CD4-positive, alpha-beta memory T cell (primary cell): ENCODE results near the gene ANO6. TPM values are rescaled to one million over a fixed set of nuclear protein-coding genes. Genes with fewer than 3 reads are reported as not detected.
"Not testable (repeated sequence)": the region's sequence is repeated elsewhere in the genome, so short reads cannot be mapped to it uniquely, and the experiment has no call there.

Experiments used
- CTCF ChIA-PET: fragments of 350-600 bp; sonication (Branson Sonifier 250); formaldehyde crosslinking; loops from one replicate; lab custom pipeline; 2021; ENCODE audit warnings: inconsistent platforms; ENCODE audit not compliant: partially characterized antibody; lab: Charles Lee
- POLR2A ChIA-PET: fragments of 350-600 bp; sonication (Branson Sonifier 250); formaldehyde crosslinking; loops from one replicate; lab custom pipeline; 2021; ENCODE audit not compliant: partially characterized antibody; lab: Charles Lee
- DNase-seq, 5 donors: peaks; one replicate each; pipeline versions ENCODE4 v3.0.0 to v3.0.0-alpha.2; 2020 to 2022; ENCODE audit warnings: mixed read lengths in 1 of 5
- H3K27ac ChIP-seq: one replicate; pipeline ENCODE4 v1.7.0; 2013; ENCODE audit warnings: low read depth, low read length
- H3K27me3 ChIP-seq: 2 replicates; pipeline ENCODE4 v1.7.0; 2013; ENCODE audit warnings: mild to moderate bottlenecking, low read length, moderate library complexity; ENCODE audit not compliant: insufficient read depth
- H3K36me3 ChIP-seq: 2 replicates; pipeline ENCODE4 v1.7.0; 2013; ENCODE audit warnings: mild to moderate bottlenecking, low read length, moderate library complexity; ENCODE audit not compliant: insufficient read depth
- H3K4me1 ChIP-seq: 2 replicates; pipeline ENCODE4 v1.7.0; 2013; ENCODE audit warnings: mild to moderate bottlenecking, low read length, moderate library complexity; ENCODE audit not compliant: insufficient read depth
- H3K4me3 ChIP-seq, 2 donors: one replicate each; pipeline ENCODE4 v1.7.0; 2013; ENCODE audit warnings: low read length in 2 of 2, mild to moderate bottlenecking in 1 of 2
- H3K9me3 ChIP-seq, 2 donors: one replicate each; pipeline ENCODE4 v1.7.0; 2013; ENCODE audit warnings: low read length in 2 of 2, control low read depth in 1 of 2; ENCODE audit not compliant: control insufficient read depth in 1 of 2
- H3K27ac Mint-ChIP-seq, 7 donors: one replicate each; pipeline ENCODE4 v1.8.0; 2020 to 2021; ENCODE audit warnings: mixed read lengths in 7 of 7, mild to moderate bottlenecking in 6 of 7, inconsistent platforms in 3 of 7, moderate library complexity in 3 of 7
- H3K27me3 Mint-ChIP-seq, 2 donors: one replicate each; pipeline ENCODE4 v1.8.0; 2020 to 2021; ENCODE audit warnings: mixed read lengths in 2 of 2
- H3K36me3 Mint-ChIP-seq, 2 donors: one replicate each; pipeline ENCODE4 v1.8.0; 2020 to 2021; ENCODE audit warnings: mixed read lengths in 2 of 2, inconsistent platforms in 1 of 2, mild to moderate bottlenecking in 1 of 2
- H3K4me1 Mint-ChIP-seq, 4 donors: one replicate each; pipeline ENCODE4 v1.8.0; 2020 to 2021; ENCODE audit warnings: mixed read lengths in 4 of 4, mild to moderate bottlenecking in 1 of 4
- H3K4me3 Mint-ChIP-seq, 8 donors: one replicate each; pipeline ENCODE4 v1.8.0; 2020 to 2021; ENCODE audit warnings: mixed read lengths in 8 of 8, mild to moderate bottlenecking in 7 of 8, moderate library complexity in 6 of 8, inconsistent platforms in 3 of 8
- H3K9me3 Mint-ChIP-seq, 8 donors: one replicate each; pipeline ENCODE4 v1.8.0; 2020 to 2021; ENCODE audit warnings: mixed read lengths in 8 of 8, mild to moderate bottlenecking in 5 of 8, inconsistent platforms in 3 of 8, moderate library complexity in 1 of 8
- intact Hi-C: fragments of 100-400 bp; cut with micrococcal nuclease; formaldehyde crosslinking; loops from one replicate; pipeline ENCODE4 v1.15.1; 2023
- polyA plus RNA-seq, 2 donors: library from polyadenylated mRNA; unstranded; fragments of 300-500 nt; fragmentation: Illumina TruSeq; gene quantifications; one replicate each; pipeline ENCODE4 v1.2.3, GENCODE V29; 2021
- total RNA-seq, 2 experiments: library from RNA; stranded (reverse); gene quantifications; one replicate each; pipeline ENCODE4 v1.2.3, GENCODE V29; 2021

The ANO6 gene
- total and polyA plus RNA-seq, 4 experiments from 2014 or later, result 25.3 to 36.5 (median 31.0) TPM

- ChIA-PET CTCF (no interaction called here), POLR2A (no interaction called here)
- peak overlapping the region in 1 of 8 donors; percentile 34 for H3K4me3 Mint-ChIP-seq
- intact Hi-C loops, result no loop called here
- no peaks in the 10 kb centered on the region for H3K9me3 Mint-ChIP-seq
- H3K27ac Mint-ChIP-seq, result peak overlapping the region in 2 of 7 donors; percentile 16 to 73
- Histone ChIP-seq H3K4me1 (peaks cover 11% of the 10 kb centered on the region), H3K27me3 (no peaks in the 10 kb centered on the region), H3K27ac (no peak overlapping the region), H3K4me3 (no peak overlapping the region), H3K9me3 (no peaks in the 10 kb centered on the region), H3K36me3 (no peaks in the 10 kb centered on the region)
- no peak for DNase-seq
- peaks cover 30 to 52% (median 43%) of the 10 kb centered on the region in 4 donors for H3K4me1 Mint-ChIP-seq
- no peaks in the 10 kb centered on the region for H3K27me3 Mint-ChIP-seq
- peaks cover 0 to 19% of the 10 kb centered on the region in 2 donors for H3K36me3 Mint-ChIP-seq
These were observed 44.4 kb downstream of the ANO6 start for GRCh38 chr12:45260104-45260815.

- Histone ChIP-seq H3K27me3 (no peaks in the 10 kb centered on the region), H3K4me1 (peaks cover 11% of the 10 kb centered on the region), H3K27ac (no peak overlapping the region), H3K36me3 (no peaks in the 10 kb centered on the region), H3K9me3 (no peaks in the 10 kb centered on the region), H3K4me3 (no peak overlapping the region)
- peaks cover 0 to 19% of the 10 kb centered on the region in 2 donors for H3K36me3 Mint-ChIP-seq
- ChIA-PET CTCF (no interaction called here), POLR2A (no interaction called here)
- no peak overlapping the region for H3K4me3 Mint-ChIP-seq
- no peak overlapping the region for H3K27ac Mint-ChIP-seq
- H3K9me3 Mint-ChIP-seq, result no peaks in the 10 kb centered on the region
- H3K27me3 Mint-ChIP-seq, result no peaks in the 10 kb centered on the region
- intact Hi-C loops, result no loop called here
- DNase-seq, result no peak
- H3K4me1 Mint-ChIP-seq, result peaks cover 33 to 53% (median 45%) of the 10 kb centered on the region in 4 donors
These were observed 45.0 kb downstream of the ANO6 start for GRCh38 chr12:45260854-45261253.

GRCh38 chr12:45262185-45262584, 46.3 kb downstream of the ANO6 start:
- H3K27ac ChIP-seq, DNase-seq, intact Hi-C loops, H3K27me3 ChIP-seq, H3K36me3 ChIP-seq, H3K4me3 Mint-ChIP-seq, POLR2A ChIA-PET, H3K9me3 ChIP-seq, H3K9me3 Mint-ChIP-seq, H3K27me3 Mint-ChIP-seq, CTCF ChIA-PET, H3K4me3 ChIP-seq, H3K27ac Mint-ChIP-seq: not testable (repeated sequence)
- H3K4me1 ChIP-seq, result peaks cover 11% of the 10 kb centered on the region
- H3K4me1 Mint-ChIP-seq, result peaks cover 33 to 54% (median 38%) of the 10 kb centered on the region in 4 donors
- H3K36me3 Mint-ChIP-seq, result peaks cover 0 to 15% of the 10 kb centered on the region in 2 donors

GRCh38 chr12:45263587-45263986, 47.7 kb downstream of the ANO6 start:
- intact Hi-C loops, result no loop called here
- H3K27me3 ChIP-seq, result no peaks in the 10 kb centered on the region
- no peak overlapping the region for H3K27ac ChIP-seq
- Mint-ChIP-seq H3K4me3 (no peak overlapping the region), H3K27me3 (no peaks in the 10 kb centered on the region), H3K36me3 (peaks cover 0 to 15% of the 10 kb centered on the region in 2 donors), H3K27ac (no peak overlapping the region), H3K9me3 (no peaks in the 10 kb centered on the region), H3K4me1 (peaks cover 28 to 48% (median 32%) of the 10 kb centered on the region in 4 donors)
- no peak overlapping the region for H3K4me3 ChIP-seq
- CTCF ChIA-PET, result no interaction called here
- no peaks in the 10 kb centered on the region for H3K9me3 ChIP-seq
- peaks cover 11% of the 10 kb centered on the region for H3K4me1 ChIP-seq
- DNase-seq, result no peak
- POLR2A ChIA-PET, result no interaction called here
- no peaks in the 10 kb centered on the region for H3K36me3 ChIP-seq

GRCh38 chr12:45268672-45269411, 52.9 kb downstream of the ANO6 start:
- ChIA-PET POLR2A (no interaction called here), CTCF (interaction anchor here (0.9 to 1.1 kb wide), 3 partner anchors 21 to 98 kb away, joined by 3 to 4 read pairs (median 3); no protein-coding TSS in a partner anchor)
- H3K9me3 ChIP-seq, result no peaks in the 10 kb centered on the region

GRCh38 chr12:45269412-45269751, 53.5 kb downstream of the ANO6 start:
- Mint-ChIP-seq H3K9me3 (no peaks in the 10 kb centered on the region), H3K4me3 (no peak overlapping the region), H3K4me1 (peaks cover 13 to 31% (median 22%) of the 10 kb centered on the region in 4 donors), H3K36me3 (peaks cover 9 to 10% of the 10 kb centered on the region in 2 donors), H3K27me3 (no peaks in the 10 kb centered on the region), H3K27ac (peak overlapping the region in 1 of 7 donors; percentile 4)
- Histone ChIP-seq H3K9me3 (no peaks in the 10 kb centered on the region), H3K27me3 (no peaks in the 10 kb centered on the region), H3K4me3 (no peak overlapping the region), H3K36me3 (peaks cover 4% of the 10 kb centered on the region), H3K4me1 (no peaks in the 10 kb centered on the region), H3K27ac (no peak overlapping the region)
- ChIA-PET POLR2A (no interaction called here), CTCF (interaction anchor here (0.9 to 1.1 kb wide), 3 partner anchors 21 to 98 kb away, joined by 3 to 4 read pairs (median 3); no protein-coding TSS in a partner anchor)
- DNase-seq, result no peak
- intact Hi-C loops, result no loop called here

More at GRCh38 chr12:45268672-45269411, 52.9 kb downstream of the ANO6 start:
- Mint-ChIP-seq H3K9me3 (no peaks in the 10 kb centered on the region), H3K27me3 (no peaks in the 10 kb centered on the region), H3K4me1 (peaks cover 15 to 36% (median 23%) of the 10 kb centered on the region in 4 donors), H3K27ac (peak overlapping the region in 3 of 7 donors; percentile 4 to 24 (median 23)), H3K4me3 (no peak overlapping the region), H3K36me3 (peaks cover 10 to 11% of the 10 kb centered on the region in 2 donors)
- no peak overlapping the region for H3K4me3 ChIP-seq
- H3K36me3 ChIP-seq, result peaks cover 1% of the 10 kb centered on the region
- H3K27me3 ChIP-seq, result no peaks in the 10 kb centered on the region
- no peak for DNase-seq
- no peaks in the 10 kb centered on the region for H3K4me1 ChIP-seq
- no peak overlapping the region for H3K27ac ChIP-seq
- intact Hi-C loops, result no loop called here

GRCh38 chr12:45270951-45271350, 55.1 kb downstream of the ANO6 start:
- peaks cover 13 to 24% (median 20%) of the 10 kb centered on the region in 4 donors for H3K4me1 Mint-ChIP-seq
- H3K9me3 Mint-ChIP-seq, result no peaks in the 10 kb centered on the region
- Histone ChIP-seq H3K4me1 (no peaks in the 10 kb centered on the region), H3K36me3 (peaks cover 4% of the 10 kb centered on the region), H3K9me3 (no peaks in the 10 kb centered on the region), H3K27me3 (no peaks in the 10 kb centered on the region), H3K27ac (no peak overlapping the region), H3K4me3 (no peak overlapping the region)
- intact Hi-C loops, result no loop called here
- DNase-seq, result no peak
- no peak overlapping the region for H3K27ac Mint-ChIP-seq
- H3K4me3 Mint-ChIP-seq, result no peak overlapping the region
- ChIA-PET CTCF (no interaction called here), POLR2A (no interaction called here)
- H3K27me3 Mint-ChIP-seq, result no peaks in the 10 kb centered on the region
- peaks cover 9 to 10% of the 10 kb centered on the region in 2 donors for H3K36me3 Mint-ChIP-seq
